ENCODE data around the gene CAMK1D. TPM values are rescaled to one million over a fixed set of nuclear protein-coding genes. Genes with fewer than 3 reads are reported as not detected.

Gene CAMK1D
- total and polyA plus RNA-seq, 2 experiments from 2014 or later = 4.6 to 7.2 TPM

DNA sequence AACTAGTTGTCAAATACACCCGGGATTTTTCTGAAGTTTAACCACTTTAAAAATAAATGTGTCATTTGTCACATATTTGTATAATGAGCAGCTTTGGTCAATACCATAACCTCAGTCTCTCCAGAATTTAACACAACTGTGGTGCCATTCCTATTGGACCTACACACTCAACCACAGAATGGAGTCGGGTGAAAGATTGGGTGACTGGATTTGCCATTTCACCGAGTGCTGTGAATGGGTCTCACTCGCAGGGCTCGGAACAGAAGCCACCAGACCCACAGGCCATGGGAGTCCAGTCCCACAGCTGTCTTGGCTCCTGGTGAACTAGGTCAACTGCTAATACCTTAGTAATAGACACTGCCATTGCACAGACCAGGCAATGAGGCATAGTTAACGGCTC, 353.8 kb downstream of the CAMK1D start:
- Histone ChIP-seq H3K27ac (ENCODE audit: low read depth) (no peak overlapping the region), H3K4me2 (no peak overlapping the region), H3F3A (replicated peaks; ENCODE audit: low read depth) (no peaks in the 10 kb centered on the region), H3K4me1 (ENCODE audit: insufficient read depth) (peaks cover 13% of the 10 kb centered on the region), H3K27me3 (ENCODE audit: insufficient read depth) (no peaks in the 10 kb centered on the region), H3K79me2 (replicated peaks; ENCODE audit: insufficient read depth) (no peaks in the 10 kb centered on the region), H3K4me3 (no peak overlapping the region), H3K36me3 (ENCODE audit: insufficient read depth) (no peaks in the 10 kb centered on the region), H4K20me1 (replicated peaks; ENCODE audit: insufficient read depth) (no peaks in the 10 kb centered on the region), H2AFZ (no peak overlapping the region), H3K9me2 (ENCODE audit: insufficient read depth) (no peaks in the 10 kb centered on the region)
- Mint-ChIP-seq H3K4me3 (no peak overlapping the region), H3K4me1 (peaks cover 15% of the 10 kb centered on the region), H3K27me3 (ENCODE audit: insufficient read depth, low read depth, poor library complexity) (peaks cover 1% of the 10 kb centered on the region), H3K27ac (no peak overlapping the region), H3K36me3 (ENCODE audit: low read depth) (no peaks in the 10 kb centered on the region), H3K9me3 (no peaks in the 10 kb centered on the region)
- DNase-seq (ENCODE audit: low spot score) (no peak), ATAC-seq (no peak)
- TF ChIP-seq, protein P1, sequence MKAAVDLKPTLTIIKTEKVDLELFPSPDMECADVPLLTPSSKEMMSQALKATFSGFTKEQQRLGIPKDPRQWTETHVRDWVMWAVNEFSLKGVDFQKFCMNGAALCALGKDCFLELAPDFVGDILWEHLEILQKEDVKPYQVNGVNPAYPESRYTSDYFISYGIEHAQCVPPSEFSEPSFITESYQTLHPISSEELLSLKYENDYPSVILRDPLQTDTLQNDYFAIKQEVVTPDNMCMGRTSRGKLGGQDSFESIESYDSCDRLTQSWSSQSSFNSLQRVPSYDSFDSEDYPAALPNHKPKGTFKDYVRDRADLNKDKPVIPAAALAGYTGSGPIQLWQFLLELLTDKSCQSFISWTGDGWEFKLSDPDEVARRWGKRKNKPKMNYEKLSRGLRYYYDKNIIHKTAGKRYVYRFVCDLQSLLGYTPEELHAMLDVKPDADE (IDR thresholded peaks at IDR 0.05) = no peak
- TF ChIP-seq, protein P2, sequence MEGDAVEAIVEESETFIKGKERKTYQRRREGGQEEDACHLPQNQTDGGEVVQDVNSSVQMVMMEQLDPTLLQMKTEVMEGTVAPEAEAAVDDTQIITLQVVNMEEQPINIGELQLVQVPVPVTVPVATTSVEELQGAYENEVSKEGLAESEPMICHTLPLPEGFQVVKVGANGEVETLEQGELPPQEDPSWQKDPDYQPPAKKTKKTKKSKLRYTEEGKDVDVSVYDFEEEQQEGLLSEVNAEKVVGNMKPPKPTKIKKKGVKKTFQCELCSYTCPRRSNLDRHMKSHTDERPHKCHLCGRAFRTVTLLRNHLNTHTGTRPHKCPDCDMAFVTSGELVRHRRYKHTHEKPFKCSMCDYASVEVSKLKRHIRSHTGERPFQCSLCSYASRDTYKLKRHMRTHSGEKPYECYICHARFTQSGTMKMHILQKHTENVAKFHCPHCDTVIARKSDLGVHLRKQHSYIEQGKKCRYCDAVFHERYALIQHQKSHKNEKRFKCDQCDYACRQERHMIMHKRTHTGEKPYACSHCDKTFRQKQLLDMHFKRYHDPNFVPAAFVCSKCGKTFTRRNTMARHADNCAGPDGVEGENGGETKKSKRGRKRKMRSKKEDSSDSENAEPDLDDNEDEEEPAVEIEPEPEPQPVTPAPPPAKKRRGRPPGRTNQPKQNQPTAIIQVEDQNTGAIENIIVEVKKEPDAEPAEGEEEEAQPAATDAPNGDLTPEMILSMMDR (conservative IDR thresholded peaks at IDR 0.05; ENCODE audit: low read depth in 2 of 2) = no peak
- no peak for TF ChIP-seq CREB1 (CRISPR knock-in tag; IDR thresholded peaks at IDR 0.05; ENCODE audit: low read depth)
- no peak for TF ChIP-seq JUNB (IDR thresholded peaks at IDR 0.05; ENCODE audit: unreplicated experiment)
- no peak for TF ChIP-seq POLR2AphosphoS5 (IDR thresholded peaks at IDR 0.05; ENCODE audit: low read depth)
- TF ChIP-seq, protein P3, sequence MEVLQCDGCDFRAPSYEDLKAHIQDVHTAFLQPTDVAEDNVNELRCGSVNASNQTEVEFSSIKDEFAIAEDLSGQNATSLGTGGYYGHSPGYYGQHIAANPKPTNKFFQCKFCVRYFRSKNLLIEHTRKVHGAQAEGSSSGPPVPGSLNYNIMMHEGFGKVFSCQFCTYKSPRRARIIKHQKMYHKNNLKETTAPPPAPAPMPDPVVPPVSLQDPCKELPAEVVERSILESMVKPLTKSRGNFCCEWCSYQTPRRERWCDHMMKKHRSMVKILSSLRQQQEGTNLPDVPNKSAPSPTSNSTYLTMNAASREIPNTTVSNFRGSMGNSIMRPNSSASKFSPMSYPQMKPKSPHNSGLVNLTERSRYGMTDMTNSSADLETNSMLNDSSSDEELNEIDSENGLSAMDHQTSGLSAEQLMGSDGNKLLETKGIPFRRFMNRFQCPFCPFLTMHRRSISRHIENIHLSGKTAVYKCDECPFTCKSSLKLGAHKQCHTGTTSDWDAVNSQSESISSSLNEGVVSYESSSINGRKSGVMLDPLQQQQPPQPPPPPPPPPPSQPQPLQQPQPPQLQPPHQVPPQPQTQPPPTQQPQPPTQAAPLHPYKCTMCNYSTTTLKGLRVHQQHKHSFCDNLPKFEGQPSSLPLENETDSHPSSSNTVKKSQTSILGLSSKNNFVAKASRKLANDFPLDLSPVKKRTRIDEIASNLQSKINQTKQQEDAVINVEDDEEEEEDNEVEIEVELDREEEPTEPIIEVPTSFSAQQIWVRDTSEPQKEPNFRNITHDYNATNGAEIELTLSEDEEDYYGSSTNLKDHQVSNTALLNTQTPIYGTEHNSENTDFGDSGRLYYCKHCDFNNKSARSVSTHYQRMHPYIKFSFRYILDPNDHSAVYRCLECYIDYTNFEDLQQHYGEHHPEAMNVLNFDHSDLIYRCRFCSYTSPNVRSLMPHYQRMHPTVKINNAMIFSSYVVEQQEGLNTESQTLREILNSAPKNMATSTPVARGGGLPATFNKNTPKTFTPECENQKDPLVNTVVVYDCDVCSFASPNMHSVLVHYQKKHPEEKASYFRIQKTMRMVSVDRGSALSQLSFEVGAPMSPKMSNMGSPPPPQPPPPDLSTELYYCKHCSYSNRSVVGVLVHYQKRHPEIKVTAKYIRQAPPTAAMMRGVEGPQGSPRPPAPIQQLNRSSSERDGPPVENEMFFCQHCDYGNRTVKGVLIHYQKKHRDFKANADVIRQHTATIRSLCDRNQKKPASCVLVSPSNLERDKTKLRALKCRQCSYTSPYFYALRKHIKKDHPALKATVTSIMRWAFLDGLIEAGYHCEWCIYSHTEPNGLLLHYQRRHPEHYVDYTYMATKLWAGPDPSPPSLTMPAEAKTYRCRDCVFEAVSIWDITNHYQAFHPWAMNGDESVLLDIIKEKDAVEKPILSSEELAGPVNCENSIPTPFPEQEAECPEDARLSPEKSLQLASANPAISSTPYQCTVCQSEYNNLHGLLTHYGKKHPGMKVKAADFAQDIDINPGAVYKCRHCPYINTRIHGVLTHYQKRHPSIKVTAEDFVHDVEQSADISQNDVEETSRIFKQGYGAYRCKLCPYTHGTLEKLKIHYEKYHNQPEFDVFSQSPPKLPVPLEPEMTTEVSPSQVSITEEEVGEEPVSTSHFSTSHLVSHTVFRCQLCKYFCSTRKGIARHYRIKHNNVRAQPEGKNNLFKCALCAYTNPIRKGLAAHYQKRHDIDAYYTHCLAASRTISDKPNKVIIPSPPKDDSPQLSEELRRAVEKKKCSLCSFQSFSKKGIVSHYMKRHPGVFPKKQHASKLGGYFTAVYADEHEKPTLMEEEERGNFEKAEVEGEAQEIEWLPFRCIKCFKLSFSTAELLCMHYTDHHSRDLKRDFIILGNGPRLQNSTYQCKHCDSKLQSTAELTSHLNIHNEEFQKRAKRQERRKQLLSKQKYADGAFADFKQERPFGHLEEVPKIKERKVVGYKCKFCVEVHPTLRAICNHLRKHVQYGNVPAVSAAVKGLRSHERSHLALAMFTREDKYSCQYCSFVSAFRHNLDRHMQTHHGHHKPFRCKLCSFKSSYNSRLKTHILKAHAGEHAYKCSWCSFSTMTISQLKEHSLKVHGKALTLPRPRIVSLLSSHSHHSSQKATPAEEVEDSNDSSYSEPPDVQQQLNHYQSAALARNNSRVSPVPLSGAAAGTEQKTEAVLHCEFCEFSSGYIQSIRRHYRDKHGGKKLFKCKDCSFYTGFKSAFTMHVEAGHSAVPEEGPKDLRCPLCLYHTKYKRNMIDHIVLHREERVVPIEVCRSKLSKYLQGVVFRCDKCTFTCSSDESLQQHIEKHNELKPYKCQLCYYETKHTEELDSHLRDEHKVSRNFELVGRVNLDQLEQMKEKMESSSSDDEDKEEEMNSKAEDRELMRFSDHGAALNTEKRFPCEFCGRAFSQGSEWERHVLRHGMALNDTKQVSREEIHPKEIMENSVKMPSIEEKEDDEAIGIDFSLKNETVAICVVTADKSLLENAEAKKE (CRISPR knock-in tag; IDR thresholded peaks at IDR 0.05) = no peak
- TF ChIP-seq EZH2 (IDR thresholded peaks at IDR 0.05; ENCODE audit: low read depth, unreplicated experiment) = no peak
- no peak for TF ChIP-seq STAT1 (IDR thresholded peaks at IDR 0.05; ENCODE audit: unreplicated experiment)
- no peak for TF ChIP-seq ZNF114 (CRISPR knock-in tag; IDR thresholded peaks at IDR 0.05)
- TF ChIP-seq, protein P4, sequence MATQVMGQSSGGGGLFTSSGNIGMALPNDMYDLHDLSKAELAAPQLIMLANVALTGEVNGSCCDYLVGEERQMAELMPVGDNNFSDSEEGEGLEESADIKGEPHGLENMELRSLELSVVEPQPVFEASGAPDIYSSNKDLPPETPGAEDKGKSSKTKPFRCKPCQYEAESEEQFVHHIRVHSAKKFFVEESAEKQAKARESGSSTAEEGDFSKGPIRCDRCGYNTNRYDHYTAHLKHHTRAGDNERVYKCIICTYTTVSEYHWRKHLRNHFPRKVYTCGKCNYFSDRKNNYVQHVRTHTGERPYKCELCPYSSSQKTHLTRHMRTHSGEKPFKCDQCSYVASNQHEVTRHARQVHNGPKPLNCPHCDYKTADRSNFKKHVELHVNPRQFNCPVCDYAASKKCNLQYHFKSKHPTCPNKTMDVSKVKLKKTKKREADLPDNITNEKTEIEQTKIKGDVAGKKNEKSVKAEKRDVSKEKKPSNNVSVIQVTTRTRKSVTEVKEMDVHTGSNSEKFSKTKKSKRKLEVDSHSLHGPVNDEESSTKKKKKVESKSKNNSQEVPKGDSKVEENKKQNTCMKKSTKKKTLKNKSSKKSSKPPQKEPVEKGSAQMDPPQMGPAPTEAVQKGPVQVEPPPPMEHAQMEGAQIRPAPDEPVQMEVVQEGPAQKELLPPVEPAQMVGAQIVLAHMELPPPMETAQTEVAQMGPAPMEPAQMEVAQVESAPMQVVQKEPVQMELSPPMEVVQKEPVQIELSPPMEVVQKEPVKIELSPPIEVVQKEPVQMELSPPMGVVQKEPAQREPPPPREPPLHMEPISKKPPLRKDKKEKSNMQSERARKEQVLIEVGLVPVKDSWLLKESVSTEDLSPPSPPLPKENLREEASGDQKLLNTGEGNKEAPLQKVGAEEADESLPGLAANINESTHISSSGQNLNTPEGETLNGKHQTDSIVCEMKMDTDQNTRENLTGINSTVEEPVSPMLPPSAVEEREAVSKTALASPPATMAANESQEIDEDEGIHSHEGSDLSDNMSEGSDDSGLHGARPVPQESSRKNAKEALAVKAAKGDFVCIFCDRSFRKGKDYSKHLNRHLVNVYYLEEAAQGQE (IDR thresholded peaks at IDR 0.05; ENCODE audit: unreplicated experiment) = no peak
- no peak for TF ChIP-seq EZH2phosphoT487 (IDR thresholded peaks at IDR 0.05; ENCODE audit: unreplicated experiment)
- no peak for TF ChIP-seq ZNF331 (CRISPR knock-in tag; IDR thresholded peaks at IDR 0.05; ENCODE audit: low read depth)
- no peak for TF ChIP-seq NANOG (IDR thresholded peaks at IDR 0.05; ENCODE audit: borderline replicate concordance)
